Esophagus muscularis mucosa (tissue), 4 donors: ENCODE data around the gene ERC2.

Experiments used
- CTCF ChIP-seq, 3 experiments: fragments of 200-600 bp in 2 of 3; fragments of 450-650 bp in 1 of 3; sonication (generic) in 2 of 3; IDR thresholded peaks; one replicate each; pipeline ENCODE4 v1.5.1; 2017 to 2019; ENCODE audit warnings: antibody characterized with exemption in 3 of 3, mild to moderate bottlenecking in 2 of 3, moderate library complexity in 1 of 3
- EP300 ChIP-seq: sonication (generic); formaldehyde crosslinking; IDR thresholded peaks from one replicate; pipeline ENCODE4 v1.6.1; 2017; ENCODE audit warnings: antibody characterized with exemption
- POLR2AphosphoS5 ChIP-seq, 2 donors: sonication (generic); formaldehyde crosslinking; IDR thresholded peaks; one replicate each; pipeline ENCODE4 v1.6.1; 2017; ENCODE audit warnings: antibody characterized with exemption in 2 of 2

GRCh38 chr3:55488398-55489055 is 979.7 kb downstream of the ERC2 start:
- TF ChIP-seq POLR2AphosphoS5 (IDR thresholded peaks at IDR 0.05) (peak in 1 of 2 donors; percentile 30), EP300 (no peak), CTCF (IDR thresholded peaks at IDR 0.05) (no peak)
